Stimulated activated CD4-positive, alpha-beta T cell treated with anti-CD3 and anti-CD28 coated beads, Interleukin-2, amount 100 ng/mL, for 48 hours (primary cell): ENCODE results near the gene SEZ6.

Experiments used
- DNase-seq, 2 donors: peaks; one replicate each; pipeline ENCODE4 v3.0.0-alpha.2; 2020

The SEZ6 gene

DNA sequence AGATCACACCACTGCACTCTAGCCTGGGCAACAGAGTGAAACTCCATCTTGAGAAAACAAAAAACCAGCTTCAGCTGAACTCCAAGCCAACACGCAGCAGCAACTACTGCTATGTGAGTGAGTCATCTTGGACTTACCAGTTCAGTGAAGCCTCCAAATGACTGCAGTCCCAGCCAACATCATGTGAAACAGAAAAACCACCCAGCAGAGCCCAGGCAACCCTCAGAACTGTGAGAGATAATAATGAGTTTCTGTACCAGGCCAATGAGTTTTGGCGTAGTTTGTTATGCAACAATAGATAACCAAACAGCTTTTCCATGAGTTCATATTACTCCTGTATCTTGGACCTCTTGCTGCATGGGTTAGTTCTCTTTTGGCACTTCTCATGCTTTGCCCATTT is 77.8 kb downstream of the SEZ6 start:
- peak in 1 of 2 donors; percentile 21 for DNase-seq

DNA sequence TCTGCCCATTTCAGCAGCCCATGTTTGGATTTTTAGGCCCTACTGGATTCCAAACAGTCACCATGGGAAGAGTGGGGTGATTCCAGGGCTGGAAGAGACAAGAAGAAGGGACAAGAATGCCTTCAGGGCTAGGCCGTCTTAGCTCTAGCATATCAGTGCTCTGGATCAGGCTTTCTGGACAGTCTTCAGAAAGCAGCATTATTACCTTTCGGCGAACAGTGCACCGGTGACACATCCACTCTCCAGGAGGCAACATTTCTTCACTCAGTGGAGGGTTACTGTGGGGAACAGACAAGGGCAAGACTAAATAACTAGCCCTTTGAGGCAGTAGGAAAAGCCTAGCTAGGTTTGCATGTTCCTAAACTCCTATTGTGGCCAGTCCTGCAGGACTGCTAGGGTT is 79.0 kb downstream of the SEZ6 start:
- DNase-seq: no peak

DNA sequence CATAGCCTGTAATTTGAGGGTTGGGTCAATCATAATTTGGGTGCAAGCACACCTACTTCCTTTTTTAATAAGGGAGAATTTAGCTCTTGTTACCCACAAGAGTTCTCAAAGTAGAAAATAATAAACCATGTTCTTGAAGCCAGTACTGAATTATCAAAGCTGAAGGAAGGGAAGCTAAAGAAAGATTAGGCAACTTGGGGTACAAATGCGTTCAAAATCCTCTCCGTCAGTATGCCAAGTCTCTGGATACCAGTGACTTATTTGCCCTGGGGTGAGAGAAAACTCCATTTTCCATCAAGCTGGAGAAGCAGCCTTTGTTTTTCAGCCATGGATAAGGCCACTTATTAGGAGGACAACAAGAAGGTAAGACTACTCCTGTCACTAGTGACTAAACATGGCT is 79.5 kb downstream of the SEZ6 start:
- DNase-seq: no peak

DNA sequence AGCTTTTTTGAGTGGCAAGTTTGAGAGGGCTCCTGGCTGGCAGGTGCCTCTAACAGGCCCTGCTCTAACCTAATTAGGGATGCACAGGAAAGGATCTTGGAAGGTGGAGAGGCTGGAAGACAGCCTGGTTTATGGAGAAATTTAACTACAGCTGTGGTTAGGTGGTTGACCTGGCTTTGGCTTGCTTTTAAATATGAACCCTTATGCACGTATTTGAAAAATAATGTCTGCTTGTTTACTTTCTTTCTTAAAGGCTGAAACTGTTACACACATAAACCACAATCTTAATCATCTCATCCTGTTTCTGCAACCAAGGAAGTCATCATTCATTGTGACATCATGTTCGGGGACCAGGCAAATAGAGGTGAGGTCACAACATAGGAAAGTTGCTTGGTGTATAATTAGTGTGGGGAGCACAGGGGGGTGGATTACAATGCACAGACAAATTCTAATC is 79.9 kb downstream of the SEZ6 start:
- no peak for DNase-seq

DNA sequence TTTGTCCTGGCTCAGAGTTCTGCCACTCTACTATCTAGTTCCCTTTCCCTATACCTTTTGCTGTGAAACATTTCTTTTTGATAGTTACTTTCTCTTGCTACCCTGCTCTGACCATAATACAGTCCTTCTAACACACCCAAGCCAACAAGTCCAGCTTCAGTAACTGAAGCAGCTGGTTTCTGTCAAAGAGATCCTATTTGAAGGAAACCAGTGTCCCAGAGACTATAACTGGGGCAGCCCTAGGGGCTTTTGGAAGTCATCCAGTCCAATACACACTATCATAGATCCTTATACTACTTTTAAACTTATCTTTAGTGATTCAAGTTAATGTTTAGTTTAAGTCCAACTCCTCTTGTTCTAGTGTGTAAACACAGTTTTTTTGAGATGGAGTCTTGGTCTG is 85.6 kb downstream of the SEZ6 start:
- no peak for DNase-seq

DNA sequence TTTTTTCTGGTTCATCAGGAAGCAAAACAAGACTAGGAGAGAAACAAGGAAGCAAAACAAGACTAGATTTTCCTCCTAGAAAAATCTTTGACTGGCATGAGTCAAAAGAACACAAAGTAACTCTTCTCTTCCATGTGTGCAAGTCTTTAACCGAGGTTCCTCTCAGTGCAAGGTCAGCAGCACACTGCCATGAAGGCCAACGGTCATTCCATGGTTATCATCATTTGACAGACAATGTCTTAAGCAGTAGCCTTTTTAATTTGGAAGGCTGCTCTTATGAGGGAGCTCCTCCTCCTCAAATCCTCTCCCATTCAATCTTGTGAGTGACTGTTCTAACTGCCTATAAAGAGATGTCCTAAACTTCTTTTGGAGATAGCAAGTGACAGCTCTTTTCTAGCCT is 87.5 kb downstream of the SEZ6 start:
- DNase-seq: no peak

DNA sequence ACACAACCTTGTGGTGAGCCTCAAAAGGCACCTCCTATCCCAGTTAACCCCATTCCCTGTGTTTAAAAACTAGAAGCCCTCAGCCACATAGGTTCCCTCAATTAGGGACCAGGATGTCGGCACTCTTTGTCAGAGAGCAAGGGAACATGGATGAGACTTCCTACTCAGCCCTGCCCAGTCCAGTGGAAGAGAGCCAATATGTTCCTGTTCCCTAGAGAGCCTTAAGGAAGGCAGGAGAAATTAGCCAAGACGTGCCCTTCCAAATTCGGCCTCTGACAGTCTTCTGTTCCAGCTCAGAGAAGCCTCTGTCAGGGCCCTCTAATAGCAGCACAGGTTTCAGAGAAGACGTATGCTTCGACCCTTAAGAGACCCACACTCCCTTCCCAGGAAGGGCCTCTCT is 88.4 kb downstream of the SEZ6 start:
- DNase-seq: no peak

DNA sequence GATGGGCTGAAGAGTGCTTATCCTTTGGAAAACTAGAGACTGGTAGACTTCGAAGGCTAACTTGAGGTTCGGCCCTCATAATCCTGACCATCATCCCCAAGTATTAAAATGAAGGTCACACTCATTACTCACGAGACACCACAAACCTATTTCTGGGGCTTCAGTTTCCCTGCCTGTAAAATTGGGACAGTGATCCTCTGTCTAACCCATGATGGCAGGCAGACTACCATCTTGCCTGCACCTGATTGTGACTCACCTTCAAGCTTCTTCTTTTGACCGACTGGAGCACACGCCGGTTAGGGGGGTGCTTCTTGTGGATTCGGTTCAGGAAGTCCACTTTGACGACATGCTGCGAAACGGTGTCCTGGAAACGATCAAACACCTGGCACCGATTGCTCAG is 88.8 kb downstream of the SEZ6 start:
- no peak for DNase-seq

DNA sequence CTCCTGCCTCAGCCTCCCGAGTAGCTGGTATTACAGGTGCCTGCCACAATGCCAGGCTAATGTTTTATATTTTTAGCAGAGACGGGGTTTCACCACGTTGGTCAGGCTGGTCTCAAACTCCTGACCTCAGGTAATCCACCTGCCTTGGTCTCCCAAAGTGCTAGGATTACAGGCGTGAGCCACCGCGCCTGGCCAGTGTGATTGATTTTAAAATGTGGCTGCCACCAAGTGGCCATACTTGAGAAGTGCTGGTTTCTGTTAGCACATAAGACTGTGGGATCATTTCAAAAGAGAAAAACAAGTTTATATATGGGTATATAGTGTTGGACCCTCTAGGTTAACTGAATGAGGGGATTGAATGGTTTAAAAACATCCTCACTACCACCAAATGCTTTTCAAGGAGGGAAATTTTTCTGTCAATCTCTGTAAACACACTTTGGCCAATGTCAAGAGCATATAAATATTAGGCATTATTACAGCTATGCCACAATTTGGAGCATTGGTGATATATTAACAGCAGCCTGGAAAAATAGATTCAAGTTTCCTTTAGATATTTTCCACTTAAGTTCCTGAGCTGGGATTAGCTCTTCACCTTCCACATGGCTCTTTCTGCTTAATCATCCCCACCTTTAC is 89.4 kb downstream of the SEZ6 start:
- DNase-seq: no peak

DNA sequence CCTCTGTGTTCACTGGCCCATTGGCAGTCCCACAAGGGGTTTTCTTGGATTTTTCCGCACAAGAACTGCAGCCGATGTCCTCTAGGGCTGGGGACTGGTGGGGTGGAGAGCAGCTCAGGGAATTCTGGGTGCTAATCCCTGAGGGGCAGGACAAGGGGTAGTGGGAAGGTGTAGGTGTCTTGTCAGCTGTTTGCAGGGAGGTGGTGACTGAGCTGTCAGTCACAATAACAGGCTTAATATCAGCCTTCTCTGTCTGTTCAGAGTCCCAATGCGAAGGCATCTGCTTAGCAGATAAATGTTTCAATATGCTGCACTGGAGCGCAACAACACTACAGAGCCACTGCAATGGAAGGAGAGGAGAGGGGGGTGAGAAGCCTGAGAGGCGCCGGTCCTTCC is 92.9 kb downstream of the SEZ6 start:
- DNase-seq: no peak

DNA sequence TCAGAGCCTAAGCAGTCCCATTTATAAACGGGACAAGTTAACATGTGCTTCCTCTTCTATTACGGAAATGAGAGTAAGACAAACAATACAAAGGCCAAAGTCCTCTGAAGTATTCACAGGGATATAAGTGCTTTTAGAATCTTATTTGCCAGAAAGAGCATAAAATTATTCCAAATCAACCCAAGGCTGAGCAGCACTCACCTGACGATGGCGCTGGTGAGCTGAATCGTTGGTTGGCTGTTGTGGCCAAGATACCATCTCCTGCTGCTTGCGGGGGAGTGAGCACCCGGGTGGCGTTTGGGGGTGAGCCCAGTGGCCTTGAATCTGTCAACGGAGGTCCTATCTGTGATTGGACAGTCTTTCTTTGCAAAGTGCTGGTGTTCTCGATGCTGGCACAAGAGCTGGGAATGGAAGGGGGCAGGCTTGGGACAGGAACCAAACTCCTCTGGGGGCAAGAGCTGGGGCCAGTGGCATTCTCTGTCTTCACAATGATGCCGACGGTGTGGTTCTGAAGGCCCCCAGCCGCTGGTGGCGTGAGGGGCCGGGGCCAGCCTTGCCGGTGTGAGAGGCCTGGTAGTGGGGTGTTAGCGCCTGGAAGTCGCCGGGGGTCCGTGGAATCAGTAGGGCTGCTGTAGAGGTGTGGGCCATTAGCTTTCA is 93.4 kb downstream of the SEZ6 start:
- DNase-seq: no peak

DNA sequence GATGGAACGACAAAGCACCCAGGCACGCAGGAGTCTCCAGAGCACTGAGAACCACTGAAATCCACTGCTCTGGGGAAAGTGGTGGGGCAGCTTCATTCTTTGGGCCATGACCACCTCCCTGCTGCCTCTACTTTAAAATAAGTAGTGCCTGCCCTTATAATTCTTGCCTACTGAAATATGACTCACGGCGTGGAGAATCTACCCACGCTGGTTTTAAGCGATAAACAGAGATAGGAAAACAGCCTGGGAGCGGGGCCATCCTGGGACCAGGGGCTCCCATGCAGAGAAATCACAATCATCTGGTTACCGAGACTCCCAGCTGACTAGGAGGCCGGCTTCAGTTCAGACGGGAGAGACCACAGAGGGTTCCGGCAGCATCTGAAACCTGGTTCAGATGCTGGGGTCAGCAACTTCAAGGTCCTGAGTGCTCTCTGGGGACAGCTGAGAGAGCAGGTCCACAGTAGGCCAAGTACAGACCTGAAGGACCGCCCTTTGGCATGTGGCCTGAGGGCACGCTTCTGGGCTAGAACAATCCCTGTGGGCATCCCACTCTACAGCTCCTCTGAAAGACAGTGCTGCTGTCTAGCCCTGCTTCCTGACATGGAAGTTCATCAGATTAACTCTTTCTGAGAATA is 94.3 kb downstream of the SEZ6 start:
- DNase-seq: no peak

DNA sequence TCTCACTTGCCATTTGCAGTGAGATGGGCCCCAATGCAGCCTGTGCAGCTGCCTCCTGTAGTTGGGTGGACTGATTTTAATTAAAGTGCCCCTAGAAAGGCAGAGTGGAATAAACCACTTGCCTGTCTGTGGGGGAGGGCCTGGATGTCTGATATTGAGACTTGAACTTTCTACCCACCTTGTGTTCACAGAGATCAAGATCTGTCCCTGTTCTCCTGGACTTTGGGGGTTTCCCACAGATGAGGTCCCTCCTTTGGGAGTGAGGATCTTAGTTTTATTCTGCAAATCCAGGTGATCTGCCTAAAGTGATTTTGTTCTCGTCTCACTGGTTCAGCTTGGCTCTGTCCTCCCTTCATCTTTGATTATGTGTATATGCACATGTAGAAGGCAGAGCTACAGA is 95.3 kb downstream of the SEZ6 start:
- DNase-seq: no peak

DNA sequence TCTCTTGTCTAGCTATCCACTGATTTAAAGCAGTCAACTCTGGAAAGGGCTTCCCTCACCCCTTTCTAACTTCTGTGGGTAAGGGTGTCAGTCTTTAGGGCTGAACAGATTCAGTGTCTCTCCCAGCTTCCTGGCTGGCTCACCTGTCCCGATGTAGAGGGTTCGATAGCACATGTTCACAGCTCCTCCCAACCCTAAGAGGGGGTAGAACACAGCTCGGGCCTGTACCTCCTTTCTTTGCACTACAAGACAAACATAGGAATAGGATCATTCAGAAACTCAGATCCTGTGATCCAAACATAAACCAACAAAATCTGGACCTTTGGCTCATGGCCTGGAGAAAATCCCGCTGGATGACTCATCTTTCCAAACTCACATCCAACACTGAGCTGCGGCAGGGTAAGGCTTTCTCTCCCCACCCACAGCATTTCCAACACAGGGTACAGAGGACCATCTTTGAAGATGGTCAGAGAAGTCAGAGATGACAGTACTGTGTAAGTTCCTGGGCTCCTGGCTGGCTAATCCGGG is 97.1 kb downstream of the SEZ6 start:
- DNase-seq: no peak

DNA sequence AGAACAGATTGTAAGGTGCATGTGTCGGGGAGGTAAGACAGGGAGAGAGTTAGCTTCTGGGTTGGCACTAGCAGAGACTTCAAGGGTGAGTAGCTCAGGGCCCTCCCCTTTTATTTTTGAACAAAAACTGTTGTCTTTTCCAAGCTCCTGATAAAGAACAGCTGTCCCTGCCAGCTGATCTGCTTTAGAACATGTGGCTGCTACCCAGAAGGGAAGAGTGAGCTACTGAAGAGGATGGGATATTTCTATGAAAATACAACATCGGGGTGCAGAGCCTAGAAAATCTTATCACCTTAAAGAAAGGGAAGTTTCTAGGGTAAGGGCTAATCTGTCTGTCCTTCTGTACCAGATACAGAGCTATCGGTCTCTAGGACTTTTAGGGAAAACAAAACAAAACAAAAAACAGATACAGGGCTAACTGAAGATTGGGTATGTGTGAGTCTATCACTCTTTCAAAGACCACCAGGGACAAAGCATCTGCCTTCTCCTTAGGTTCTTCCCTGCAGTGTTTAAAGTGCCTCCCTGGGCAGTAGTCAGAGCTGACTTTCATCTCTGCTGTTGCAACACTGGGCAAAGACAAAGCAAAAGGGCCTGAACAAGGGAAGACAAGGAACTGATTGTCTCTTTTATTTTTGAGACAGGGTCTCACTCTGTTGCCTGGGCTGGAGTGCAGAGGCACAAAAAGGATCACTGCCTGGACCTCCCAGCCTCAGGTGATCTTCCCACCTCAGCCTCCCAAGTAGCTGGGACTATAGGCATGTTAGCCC is 97.9 kb downstream of the SEZ6 start:
- DNase-seq: no peak

DNA sequence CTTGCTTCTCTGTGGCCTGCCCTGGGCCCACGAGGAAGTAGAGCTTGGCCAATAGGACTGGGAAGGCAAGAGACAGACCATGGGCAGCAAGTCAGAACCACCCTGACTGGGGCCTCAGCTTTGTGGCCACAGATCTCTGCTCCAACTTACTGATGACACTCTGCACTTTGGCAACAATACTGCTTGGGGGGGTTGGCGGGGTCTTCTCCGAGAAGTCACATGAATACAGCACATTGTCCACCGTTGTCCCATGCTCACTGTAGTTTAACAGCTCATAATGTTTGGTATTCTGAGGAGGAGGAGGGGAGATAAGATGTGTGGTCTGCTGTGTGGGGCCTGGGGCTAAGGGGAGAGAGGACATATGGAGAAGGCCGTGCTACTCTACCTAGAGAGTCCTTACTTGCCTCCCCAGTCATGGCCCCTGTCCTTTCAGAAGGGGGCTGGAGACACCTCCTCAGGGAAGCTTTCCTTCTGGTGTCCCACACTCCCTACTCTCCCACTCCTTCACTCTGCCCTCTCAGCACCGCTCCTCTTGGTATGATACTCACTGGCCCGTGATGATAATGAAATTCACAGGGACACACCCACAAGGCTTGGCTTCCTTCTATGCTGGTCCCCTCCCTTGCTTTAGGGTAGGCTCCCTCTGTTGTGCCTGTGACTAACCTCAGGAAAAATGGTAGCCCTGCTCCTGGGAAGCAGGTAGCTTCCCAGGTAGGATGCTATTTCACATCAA is 99.0 kb downstream of the SEZ6 start:
- DNase-seq: no peak

DNA sequence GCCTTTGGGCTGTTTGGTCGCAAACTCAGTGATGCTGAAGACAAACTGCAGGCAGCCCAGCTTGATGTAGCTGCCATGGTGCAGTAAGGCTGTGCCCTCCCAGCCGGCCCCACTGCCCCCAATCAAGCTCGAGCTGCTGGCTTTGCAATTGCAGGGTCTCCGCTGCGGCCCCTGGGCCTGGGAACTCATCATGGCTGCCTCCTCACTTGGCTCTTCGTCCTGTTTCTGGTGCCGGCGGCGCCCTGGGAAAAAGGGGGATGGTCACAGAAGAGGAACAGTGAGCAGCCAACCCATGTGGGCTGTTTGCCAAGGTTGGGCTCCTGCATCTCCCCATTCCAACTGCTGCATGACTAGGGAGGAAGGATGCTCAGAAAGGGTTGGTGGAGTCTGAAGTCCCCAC is 99.6 kb downstream of the SEZ6 start:
- no peak for DNase-seq
